Heart left ventricle (tissue), 13 donors: ENCODE results near the gene RAD51.

ENCODE experiments used
- POLR2A ChIP-seq, 2 donors: fragments of 450-650 bp; IDR thresholded peaks; one replicate each; pipeline ENCODE4 v1.6.1; 2017; ENCODE audit warnings: antibody characterized with exemption in 2 of 2, mild to moderate bottlenecking in 2 of 2, moderate library complexity in 2 of 2
- TF ChIP-seq, protein P1 (sequence below), 12 donors: fragments of 200-600 bp; sonication (generic) in 4 of 12; IDR thresholded peaks; one replicate each; pipeline versions ENCODE4 v1.5.0 to v1.8.0; 2018 to 2022; ENCODE audit warnings: antibody characterized with exemption in 12 of 12, mild to moderate bottlenecking in 5 of 12
- donor health status: ischemic (EF 13 %, LVEDD 7.1; RV severe dilation, severe dysfunction).
- donor health status: DM: no; HTN: yes; CAD: no.
- donor health status: DM: no; HTN: no; CAD: no.
- donor health status: ischemic (EF 25% LVEDD 6.9; RV normal size, moderate dysfunction).
- donor health status: ischemic (EF 25% LVEDD 5.7; RV mildly dilated, moderate dysfunction).
- donor health status: ischemic (EF 35%, LVEDD 5.7; RV mildly dilated, moderate dysfunction).
- donor health status: nonischemic (EF 11% LVEDD 7.7; RV severe dilation, severe dysfunction).
- donor health status: DM: yes; HTN: yes; CAD: no.
- donor health status: PGD.
- donor health status: ischemic (EF 29% LVEDD 5.4; RV normal size, mild dysfunction).
- donor health status: nonischemic (EF 23%, LVEDD 6.1; RV moderate dilation, normal function).

DNA sequence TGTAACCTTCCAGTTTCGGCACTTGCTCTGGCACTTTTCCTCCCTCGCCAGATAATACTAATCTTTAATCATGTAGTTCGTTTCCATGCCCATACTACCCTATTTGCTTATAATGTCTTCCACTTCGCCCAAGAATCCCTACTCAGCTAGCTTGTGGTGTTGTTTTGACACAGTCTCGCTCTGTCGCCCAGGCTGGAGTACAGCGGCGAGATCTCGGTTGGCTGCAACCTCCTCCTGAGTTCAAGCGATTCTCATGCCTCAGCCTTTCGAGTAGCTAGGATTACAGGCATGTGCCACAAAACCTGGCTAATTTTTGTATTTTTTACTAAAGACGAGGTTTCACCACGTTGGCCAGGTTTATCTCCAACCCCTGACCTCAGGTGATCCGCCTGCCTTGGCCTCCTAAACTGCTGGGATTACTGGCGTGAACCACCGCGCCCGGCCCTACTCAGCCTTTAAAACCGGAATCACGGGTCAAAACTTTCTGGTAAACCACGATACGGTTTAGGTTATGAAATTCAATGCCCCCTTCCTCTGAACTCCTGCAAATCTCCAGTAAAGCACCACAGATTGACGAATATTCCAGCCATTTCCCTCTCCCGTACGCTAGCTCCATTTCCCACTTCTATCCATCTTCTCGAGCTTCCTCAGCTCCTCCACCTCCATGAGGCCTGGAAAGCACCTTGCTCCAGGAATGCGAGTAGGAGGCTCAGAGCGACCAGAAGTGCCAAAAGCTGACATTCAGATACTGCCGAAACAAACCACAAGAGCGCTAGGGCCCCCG lies 878 bp upstream of the RAD51 start:
- TF ChIP-seq, protein P1, sequence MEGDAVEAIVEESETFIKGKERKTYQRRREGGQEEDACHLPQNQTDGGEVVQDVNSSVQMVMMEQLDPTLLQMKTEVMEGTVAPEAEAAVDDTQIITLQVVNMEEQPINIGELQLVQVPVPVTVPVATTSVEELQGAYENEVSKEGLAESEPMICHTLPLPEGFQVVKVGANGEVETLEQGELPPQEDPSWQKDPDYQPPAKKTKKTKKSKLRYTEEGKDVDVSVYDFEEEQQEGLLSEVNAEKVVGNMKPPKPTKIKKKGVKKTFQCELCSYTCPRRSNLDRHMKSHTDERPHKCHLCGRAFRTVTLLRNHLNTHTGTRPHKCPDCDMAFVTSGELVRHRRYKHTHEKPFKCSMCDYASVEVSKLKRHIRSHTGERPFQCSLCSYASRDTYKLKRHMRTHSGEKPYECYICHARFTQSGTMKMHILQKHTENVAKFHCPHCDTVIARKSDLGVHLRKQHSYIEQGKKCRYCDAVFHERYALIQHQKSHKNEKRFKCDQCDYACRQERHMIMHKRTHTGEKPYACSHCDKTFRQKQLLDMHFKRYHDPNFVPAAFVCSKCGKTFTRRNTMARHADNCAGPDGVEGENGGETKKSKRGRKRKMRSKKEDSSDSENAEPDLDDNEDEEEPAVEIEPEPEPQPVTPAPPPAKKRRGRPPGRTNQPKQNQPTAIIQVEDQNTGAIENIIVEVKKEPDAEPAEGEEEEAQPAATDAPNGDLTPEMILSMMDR (IDR thresholded peaks at IDR 0.05), result no peak
- no peak for TF ChIP-seq POLR2A (IDR thresholded peaks at IDR 0.05)
